ENCODE measurements around the gene OLFML2B.

DNA sequence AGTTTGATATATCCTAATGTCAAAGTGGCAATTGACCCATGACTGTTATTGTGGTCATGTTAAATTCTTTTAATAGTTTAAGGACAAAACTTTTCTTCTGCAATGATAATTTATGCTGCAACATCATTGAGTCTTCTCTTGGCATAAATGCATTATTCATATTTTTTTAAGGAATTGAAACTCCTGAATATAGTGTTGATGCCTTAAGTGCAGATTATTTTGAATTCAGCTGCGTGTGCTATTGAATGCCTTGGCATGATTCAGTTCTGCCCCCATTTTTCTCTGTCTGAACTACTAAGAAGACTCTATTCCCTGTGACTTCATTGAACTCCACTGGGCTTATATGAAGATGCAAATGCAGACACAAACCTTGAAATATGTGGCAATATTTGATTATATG, 23.3 kb upstream of the OLFML2B start:
- TF ChIP-seq, protein P1, sequence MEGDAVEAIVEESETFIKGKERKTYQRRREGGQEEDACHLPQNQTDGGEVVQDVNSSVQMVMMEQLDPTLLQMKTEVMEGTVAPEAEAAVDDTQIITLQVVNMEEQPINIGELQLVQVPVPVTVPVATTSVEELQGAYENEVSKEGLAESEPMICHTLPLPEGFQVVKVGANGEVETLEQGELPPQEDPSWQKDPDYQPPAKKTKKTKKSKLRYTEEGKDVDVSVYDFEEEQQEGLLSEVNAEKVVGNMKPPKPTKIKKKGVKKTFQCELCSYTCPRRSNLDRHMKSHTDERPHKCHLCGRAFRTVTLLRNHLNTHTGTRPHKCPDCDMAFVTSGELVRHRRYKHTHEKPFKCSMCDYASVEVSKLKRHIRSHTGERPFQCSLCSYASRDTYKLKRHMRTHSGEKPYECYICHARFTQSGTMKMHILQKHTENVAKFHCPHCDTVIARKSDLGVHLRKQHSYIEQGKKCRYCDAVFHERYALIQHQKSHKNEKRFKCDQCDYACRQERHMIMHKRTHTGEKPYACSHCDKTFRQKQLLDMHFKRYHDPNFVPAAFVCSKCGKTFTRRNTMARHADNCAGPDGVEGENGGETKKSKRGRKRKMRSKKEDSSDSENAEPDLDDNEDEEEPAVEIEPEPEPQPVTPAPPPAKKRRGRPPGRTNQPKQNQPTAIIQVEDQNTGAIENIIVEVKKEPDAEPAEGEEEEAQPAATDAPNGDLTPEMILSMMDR (conservative IDR thresholded peaks at IDR 0.05 in 1 of 2, IDR thresholded peaks at IDR 0.05 in 1 of 2; ENCODE audit: low read depth in 1 of 2, low read length in 2 of 2) = no peak
- TF ChIP-seq EZH2 (IDR thresholded peaks at IDR 0.05; ENCODE audit: low read length, missing control alignments) = no peak
